NT2/D1 (cell line): ENCODE measurements around the gene ABCA1.

Experiments used
- SUZ12 ChIP-seq: IDR thresholded peaks from 2 replicates; pipeline ENCODE4 v1.6.1; 2011; ENCODE audit not compliant: insufficient read length, insufficient read depth; ENCODE audit errors: extremely low read depth
- YY1 ChIP-seq: IDR thresholded peaks from 2 replicates; pipeline ENCODE4 v1.6.1; 2011; ENCODE audit not compliant: insufficient read length, insufficient read depth
- ZNF274 ChIP-seq: IDR thresholded peaks from 2 replicates; pipeline ENCODE4 v1.6.1; 2011; ENCODE audit warnings: mild to moderate bottlenecking, low read depth, low read length

GRCh38 chr9:104858846-104859245, 69.1 kb downstream of the ABCA1 start:
- no peak for TF ChIP-seq YY1
- TF ChIP-seq ZNF274 = no peak
- TF ChIP-seq SUZ12 = no peak
